Epithelial cell of prostate (primary cell): ENCODE results near the gene CNNM4.
"Not testable (repeated sequence)": the region's sequence is repeated elsewhere in the genome, so short reads cannot be mapped to it uniquely, and the experiment has no call there.

ENCODE experiments used
- DNase-seq: peaks from one replicate; pipeline ENCODE4 v3.0.0-alpha.2; 2011; ENCODE audit warnings: low read depth, low spot score
- H3K27ac ChIP-seq: fragments of 450-650 bp; 2 replicates; pipeline ENCODE4 v1.5.1; 2017; ENCODE audit warnings: mild to moderate bottlenecking

Gene CNNM4

GRCh38 chr2:96788442-96789244 lies 27.9 kb downstream of the CNNM4 start:
- no peak for DNase-seq

DNA sequence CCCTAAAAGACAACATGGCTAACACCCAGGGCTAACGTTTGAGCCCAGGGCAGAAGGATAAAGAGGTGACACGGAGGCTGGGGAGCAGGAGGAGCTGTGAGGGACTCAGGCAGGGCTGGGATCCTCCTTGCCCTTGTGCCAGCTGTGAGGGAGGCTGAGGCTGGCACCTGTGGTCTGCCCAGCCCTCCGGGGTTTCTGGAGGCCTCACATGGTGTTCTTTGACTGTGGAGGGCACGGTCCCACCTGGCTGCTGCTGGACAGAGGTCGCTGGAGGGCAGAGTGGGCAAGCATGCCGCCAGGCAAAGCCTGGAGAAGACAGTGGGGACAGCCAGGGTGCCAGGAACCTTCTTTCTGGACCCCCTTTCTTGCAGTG lies 28.5 kb downstream of the CNNM4 start:
- H3K27ac ChIP-seq = no peak overlapping the region
- no peak for DNase-seq

More at GRCh38 chr2:96788442-96789244, 27.9 kb downstream of the CNNM4 start:
- H3K27ac ChIP-seq = no peak overlapping the region

- no peak for DNase-seq
- H3K27ac ChIP-seq = no peak overlapping the region
These were observed 32.4 kb downstream of the CNNM4 start for GRCh38 chr2:96792772-96793749.

GRCh38 chr2:96795076-96795475 lies 34.4 kb downstream of the CNNM4 start:
- no peak overlapping the region for H3K27ac ChIP-seq
- no peak for DNase-seq

DNA sequence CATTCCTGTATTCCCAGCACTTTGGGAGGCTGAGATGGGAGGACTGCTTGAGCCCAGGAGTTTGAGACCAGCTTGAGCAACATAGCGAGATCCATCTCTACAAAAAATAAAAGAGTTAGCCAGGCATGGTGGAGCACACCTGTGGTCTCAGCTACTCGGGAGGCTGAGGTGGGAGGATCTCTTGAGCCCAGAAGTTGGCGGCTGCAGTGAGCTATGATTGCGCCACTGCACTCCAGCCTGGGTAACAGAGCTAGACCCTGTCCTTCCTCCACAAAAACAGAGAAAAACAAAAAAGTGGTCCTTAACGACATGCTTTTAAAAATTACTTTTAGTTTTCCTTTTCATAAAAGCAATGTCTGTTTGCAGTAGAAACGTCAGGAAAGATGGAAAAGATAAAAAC lies 35.8 kb downstream of the CNNM4 start:
- not testable (repeated sequence) for DNase-seq

GRCh38 chr2:96797066-96797625 lies 36.4 kb downstream of the CNNM4 start:
- H3K27ac ChIP-seq = no peak overlapping the region
- DNase-seq = no peak

More for the DNA sequence above, 35.8 kb downstream of the CNNM4 start:
- not testable (repeated sequence) for H3K27ac ChIP-seq

GRCh38 chr2:96798733-96799622 lies 38.3 kb downstream of the CNNM4 start:
- no peak for DNase-seq
- H3K27ac ChIP-seq = no peak overlapping the region

- no peak for DNase-seq
- H3K27ac ChIP-seq = no peak overlapping the region
These were observed 38.9 kb downstream of the CNNM4 start for GRCh38 chr2:96799623-96799935.

GRCh38 chr2:96800061-96801004 lies 39.6 kb downstream of the CNNM4 start:
- no peak overlapping the region for H3K27ac ChIP-seq
- no peak for DNase-seq

- no peak overlapping the region for H3K27ac ChIP-seq
- DNase-seq = peak; percentile 3
These were observed 40.5 kb downstream of the CNNM4 start for GRCh38 chr2:96801005-96801785.

DNA sequence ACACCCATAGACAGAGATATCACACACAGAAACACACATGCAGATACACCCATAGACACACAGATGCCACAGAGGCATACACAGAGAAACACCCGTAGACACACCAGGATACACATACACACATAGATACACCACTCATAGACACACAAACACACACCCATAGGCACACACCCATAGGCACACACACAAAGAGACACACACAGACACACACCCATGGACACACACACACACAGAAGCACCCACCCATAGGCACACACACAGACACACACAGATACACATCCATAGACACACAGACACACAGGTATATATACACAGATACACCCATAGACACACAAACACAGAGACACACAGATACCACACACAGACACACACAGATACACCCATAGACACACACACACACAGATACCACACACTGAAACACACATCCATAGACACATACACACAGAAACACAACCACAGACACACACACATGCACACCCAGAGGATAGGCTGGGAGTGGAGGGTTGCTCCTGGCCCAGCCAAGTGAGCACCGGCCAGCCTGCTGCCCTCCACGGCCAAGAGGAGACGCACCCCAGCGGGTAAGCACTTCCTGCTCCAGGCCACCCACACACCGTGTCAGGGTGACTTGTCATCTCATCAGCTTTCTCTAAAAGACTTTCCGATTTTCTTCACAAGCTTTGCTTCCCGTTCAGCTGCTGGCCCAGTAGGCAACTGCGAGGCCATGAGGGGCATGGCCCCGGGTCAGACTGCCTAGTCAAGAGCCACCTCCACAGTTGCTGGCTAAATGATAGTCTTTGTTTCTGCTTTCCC lies 41.3 kb downstream of the CNNM4 start:
- no peak for DNase-seq
- no peak overlapping the region for H3K27ac ChIP-seq

DNA sequence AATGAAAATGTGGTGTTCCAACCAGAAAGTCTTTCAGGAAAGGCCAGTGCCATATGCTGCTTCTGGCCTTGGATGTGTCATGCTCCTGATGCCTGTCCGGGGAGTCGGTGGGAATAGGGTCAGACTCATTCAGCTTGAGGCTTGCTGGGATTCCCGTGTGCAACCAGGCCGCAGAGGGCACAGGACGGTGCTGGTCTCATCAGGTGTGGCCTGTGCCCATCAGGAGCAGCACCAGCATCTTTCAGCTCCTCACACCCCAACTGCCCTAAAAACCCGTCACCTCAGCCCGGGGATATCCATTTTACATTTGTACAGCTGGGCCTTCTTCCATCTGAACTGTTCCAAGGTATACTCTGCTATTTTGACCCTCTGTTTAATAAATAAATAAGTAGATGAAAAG lies 42.0 kb downstream of the CNNM4 start:
- no peak for DNase-seq

DNA sequence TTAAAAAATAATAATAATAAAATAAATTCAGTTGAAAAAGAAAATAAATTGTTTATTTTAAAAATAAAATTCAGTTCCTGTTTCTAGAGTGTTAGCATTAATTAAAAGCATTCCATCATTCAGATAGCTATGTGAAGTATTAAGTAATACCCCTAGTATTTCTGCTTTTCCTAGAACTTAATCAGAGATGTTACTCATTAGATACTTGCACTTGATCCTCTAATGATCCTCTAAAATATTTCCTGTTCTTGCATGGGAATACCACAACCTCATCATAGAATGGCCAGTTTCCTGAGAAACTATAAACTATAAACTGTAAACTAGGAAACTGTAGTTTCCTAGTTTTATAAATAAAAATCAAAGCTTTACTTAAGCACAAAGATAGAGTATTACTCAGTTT lies 44.3 kb downstream of the CNNM4 start:
- no peak for DNase-seq
- no peak overlapping the region for H3K27ac ChIP-seq

More for the DNA sequence above, 42.0 kb downstream of the CNNM4 start:
- no peak overlapping the region for H3K27ac ChIP-seq

- H3K27ac ChIP-seq, DNase-seq: not testable (repeated sequence)
These were observed 45.2 kb downstream of the CNNM4 start for GRCh38 chr2:96805946-96806345.

- no peak for DNase-seq
- H3K27ac ChIP-seq = no peak overlapping the region
These were observed 45.9 kb downstream of the CNNM4 start for GRCh38 chr2:96806468-96807126.

- no peak overlapping the region for H3K27ac ChIP-seq
These were observed 46.4 kb downstream of the CNNM4 start for GRCh38 chr2:96807127-96807471.

More at GRCh38 chr2:96807127-96807471, 46.4 kb downstream of the CNNM4 start:
- no peak for DNase-seq
